NCI-H460 (cell line): ENCODE measurements around the gene TMEM9. TPM values are rescaled to one million over a fixed set of nuclear protein-coding genes. Genes with fewer than 3 reads are reported as not detected.

Source experiments
- DNase-seq: peaks from one replicate; pipeline ENCODE4 v3.0.0-alpha.2; 2016; ENCODE audit warnings: low read depth; ENCODE audit errors: extremely low read depth
- polyA plus RNA-seq: library from polyadenylated mRNA; depleted of rRNA; stranded (reverse); fragments of >200 nt; gene quantifications from 2 replicates; pipeline ENCODE4 v1.2.3, GENCODE V29; 2014; cell fraction: nucleus; rRNA removed
- total RNA-seq: library from RNA; depleted of rRNA; stranded (reverse); fragments of >200 nt; shearing (Covaris generic); gene quantifications from 2 replicates; pipeline ENCODE4 v1.2.3, GENCODE V29; 2014; rRNA removed

The TMEM9 gene
- total RNA-seq = 107 and 113 TPM in 2 replicates
- 199 and 214 TPM in 2 replicates for polyA plus RNA-seq

GRCh38 chr1:201154389-201155165, at the start of gene TMEM9:
Gene TMEM9, minus strand, starts transcription at chr1:201154474. Its CDS starts 551 bp downstream, at chr1:201153923.
- DNase-seq = peak; percentile 97

- DNase-seq = no peak
These were observed 44.3 kb upstream of the TMEM9 start for GRCh38 chr1:201198598-201198997.

- no peak for DNase-seq
These were observed 39.8 kb upstream of the TMEM9 start for GRCh38 chr1:201194046-201194445.

GRCh38 chr1:201192261-201192788, 38.1 kb upstream of the TMEM9 start:
- DNase-seq = no peak

- peak; percentile 86 for DNase-seq
These were observed 37.5 kb upstream of the TMEM9 start for GRCh38 chr1:201191653-201192260.

- DNase-seq = no peak
These were observed 36.4 kb upstream of the TMEM9 start, which contains the start of gene IGFN1 for GRCh38 chr1:201190624-201191051. Gene IGFN1, plus strand, starts transcription at chr1:201190824. Its CDS starts 2,470 bp downstream, at chr1:201193294.

- DNase-seq = no peak
These were observed 35.7 kb upstream of the TMEM9 start for GRCh38 chr1:201190005-201190404.

- DNase-seq = no peak
These were observed 34.8 kb upstream of the TMEM9 start for GRCh38 chr1:201189085-201189484.

- DNase-seq = no peak
These were observed 31.9 kb upstream of the TMEM9 start for GRCh38 chr1:201186192-201186591.

GRCh38 chr1:201185527-201186128, 31.4 kb upstream of the TMEM9 start:
- DNase-seq = no peak

GRCh38 chr1:201185123-201185453, 30.8 kb upstream of the TMEM9 start:
- DNase-seq = no peak

GRCh38 chr1:201184307-201185122, 30.2 kb upstream of the TMEM9 start:
- DNase-seq = peak; percentile 89

- no peak for DNase-seq
These were observed 29.5 kb upstream of the TMEM9 start for GRCh38 chr1:201183753-201184152.

GRCh38 chr1:201183209-201183608, 28.9 kb upstream of the TMEM9 start:
- no peak for DNase-seq

GRCh38 chr1:201181726-201182125, 27.5 kb upstream of the TMEM9 start:
- DNase-seq = no peak

GRCh38 chr1:201181323-201181722, 27.0 kb upstream of the TMEM9 start:
- no peak for DNase-seq

- DNase-seq = no peak
These were observed 26.6 kb upstream of the TMEM9 start for GRCh38 chr1:201180901-201181300.

GRCh38 chr1:201180141-201180540, 25.9 kb upstream of the TMEM9 start:
- DNase-seq = no peak

- DNase-seq = no peak
These were observed 24.4 kb upstream of the TMEM9 start for GRCh38 chr1:201178718-201179117.

GRCh38 chr1:201176940-201177339, 22.7 kb upstream of the TMEM9 start:
- DNase-seq = no peak
